Fibroblast of villous mesenchyme (primary cell): ENCODE results near the gene KCNH3. TPM values are rescaled to one million over a fixed set of nuclear protein-coding genes. Genes with fewer than 3 reads are reported as not detected.
A peak's percentile ranks its signal among the peaks of the same experiment; 100 is the strongest.
"Not testable (repeated sequence)": the region's sequence is repeated elsewhere in the genome, so short reads cannot be mapped to it uniquely, and the experiment has no call there.

Experiments used
- DNase-seq: peaks from one replicate; pipeline ENCODE4 v3.0.0-alpha.2; 2010; ENCODE audit warnings: low read depth
- H3K4me3 ChIP-seq: 2 replicates; pipeline ENCODE4 v1.5.1; 2011; ENCODE audit warnings: low read depth, mild to moderate bottlenecking, low read length
- total RNA-seq: library from RNA; depleted of rRNA; stranded (reverse); fragments of >200 nt; gene quantifications from 2 replicates; pipeline ENCODE4 v1.2.3, GENCODE V29; 2012
- TF ChIP-seq, protein P1 (sequence below): IDR thresholded peaks from 2 replicates; pipeline ENCODE4 v1.5.1; 2012; ENCODE audit warnings: low read depth, mild to moderate bottlenecking, low read length; ENCODE audit not compliant: insufficient read depth

Gene KCNH3
- total RNA-seq, 1 donor = under 0.01 TPM

DNA sequence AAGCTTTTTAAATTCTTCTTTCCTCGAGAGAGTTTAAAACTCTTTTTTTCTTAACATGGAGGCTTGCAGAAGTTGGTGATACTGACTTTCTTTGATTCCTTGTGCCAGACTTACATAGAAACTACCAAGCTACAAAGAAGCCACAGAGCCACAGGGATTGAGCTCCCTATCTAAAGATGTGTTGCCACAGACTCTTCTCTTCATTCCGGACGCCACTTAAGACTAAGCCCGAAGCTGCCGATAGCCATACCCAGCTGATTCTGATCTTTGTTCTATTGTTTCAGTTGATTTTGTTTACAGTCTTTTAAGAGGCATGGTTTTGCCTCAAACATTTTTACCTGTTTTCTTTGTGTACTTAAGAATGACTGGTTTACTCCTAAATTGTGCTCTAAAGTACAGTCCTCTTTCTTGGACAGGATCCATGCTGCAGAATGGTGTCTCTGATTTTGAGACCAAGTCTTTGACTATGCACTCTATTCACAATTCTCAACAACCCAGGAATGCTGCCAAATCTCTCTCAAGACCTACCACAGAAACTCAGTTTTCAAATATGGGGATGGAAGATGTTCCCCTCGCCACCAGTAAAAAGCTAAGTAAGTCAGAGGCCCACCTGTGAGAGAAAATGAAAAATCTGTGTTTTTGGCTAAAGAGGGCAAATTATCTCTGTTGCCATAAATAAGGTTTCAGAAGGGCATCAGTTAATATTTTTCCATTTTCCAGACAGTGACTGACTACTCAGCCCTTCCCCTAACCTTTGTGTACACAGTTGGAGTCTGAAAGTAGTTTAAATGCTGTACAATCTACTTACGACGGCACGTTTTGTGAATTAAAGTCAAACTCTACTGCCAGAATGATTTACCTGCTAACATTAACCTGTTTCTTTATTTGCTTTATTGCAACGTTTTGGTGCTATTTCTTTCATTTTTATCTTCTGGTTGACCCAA lies 42.1 kb upstream of the KCNH3 start:
- no peak overlapping the region for H3K4me3 ChIP-seq
- TF ChIP-seq, protein P1, sequence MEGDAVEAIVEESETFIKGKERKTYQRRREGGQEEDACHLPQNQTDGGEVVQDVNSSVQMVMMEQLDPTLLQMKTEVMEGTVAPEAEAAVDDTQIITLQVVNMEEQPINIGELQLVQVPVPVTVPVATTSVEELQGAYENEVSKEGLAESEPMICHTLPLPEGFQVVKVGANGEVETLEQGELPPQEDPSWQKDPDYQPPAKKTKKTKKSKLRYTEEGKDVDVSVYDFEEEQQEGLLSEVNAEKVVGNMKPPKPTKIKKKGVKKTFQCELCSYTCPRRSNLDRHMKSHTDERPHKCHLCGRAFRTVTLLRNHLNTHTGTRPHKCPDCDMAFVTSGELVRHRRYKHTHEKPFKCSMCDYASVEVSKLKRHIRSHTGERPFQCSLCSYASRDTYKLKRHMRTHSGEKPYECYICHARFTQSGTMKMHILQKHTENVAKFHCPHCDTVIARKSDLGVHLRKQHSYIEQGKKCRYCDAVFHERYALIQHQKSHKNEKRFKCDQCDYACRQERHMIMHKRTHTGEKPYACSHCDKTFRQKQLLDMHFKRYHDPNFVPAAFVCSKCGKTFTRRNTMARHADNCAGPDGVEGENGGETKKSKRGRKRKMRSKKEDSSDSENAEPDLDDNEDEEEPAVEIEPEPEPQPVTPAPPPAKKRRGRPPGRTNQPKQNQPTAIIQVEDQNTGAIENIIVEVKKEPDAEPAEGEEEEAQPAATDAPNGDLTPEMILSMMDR = no peak
- DNase-seq = no peak

DNA sequence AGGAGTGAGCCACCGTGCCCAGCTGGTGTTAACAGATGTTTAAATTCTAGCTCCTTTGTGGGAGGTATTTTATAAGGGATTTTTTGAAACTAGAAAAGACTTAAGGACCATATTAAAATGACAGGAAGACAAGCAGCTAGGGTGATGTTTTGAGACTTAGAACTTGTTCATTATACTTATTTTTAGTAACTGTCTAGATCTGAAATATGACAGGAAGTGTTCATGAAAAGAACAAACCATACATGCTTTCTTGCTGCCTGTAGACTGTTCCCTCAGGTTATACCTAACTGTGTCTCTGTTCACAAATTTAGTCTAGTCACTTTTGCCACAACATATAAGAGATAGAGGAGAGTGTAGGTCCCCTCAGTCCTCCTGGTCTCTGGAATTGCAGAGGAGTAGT lies 36.9 kb upstream of the KCNH3 start:
- H3K4me3 ChIP-seq = no peak overlapping the region
- DNase-seq = no peak
- TF ChIP-seq, protein P1 = no peak

DNA sequence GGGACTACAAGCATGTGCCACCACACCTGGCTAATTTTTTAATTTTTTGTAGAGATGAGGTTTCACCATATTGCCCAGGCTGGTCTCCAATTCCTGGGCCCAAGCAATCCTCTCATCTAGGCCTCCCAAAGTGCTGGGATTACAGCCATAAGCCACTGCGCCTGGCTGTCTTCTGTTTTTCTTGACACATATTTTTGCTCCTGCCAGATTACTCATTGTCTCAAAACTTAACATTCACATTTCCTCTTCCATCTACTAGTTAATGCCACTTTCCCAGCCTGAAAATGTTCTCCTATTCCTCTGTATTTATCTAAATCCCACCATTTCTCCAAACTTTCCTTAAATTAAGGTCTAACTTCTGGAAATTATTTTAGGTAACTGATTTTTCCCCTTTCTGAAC lies 36.2 kb upstream of the KCNH3 start:
- TF ChIP-seq, protein P1 = no peak
- DNase-seq = no peak
- H3K4me3 ChIP-seq = no peak overlapping the region

DNA sequence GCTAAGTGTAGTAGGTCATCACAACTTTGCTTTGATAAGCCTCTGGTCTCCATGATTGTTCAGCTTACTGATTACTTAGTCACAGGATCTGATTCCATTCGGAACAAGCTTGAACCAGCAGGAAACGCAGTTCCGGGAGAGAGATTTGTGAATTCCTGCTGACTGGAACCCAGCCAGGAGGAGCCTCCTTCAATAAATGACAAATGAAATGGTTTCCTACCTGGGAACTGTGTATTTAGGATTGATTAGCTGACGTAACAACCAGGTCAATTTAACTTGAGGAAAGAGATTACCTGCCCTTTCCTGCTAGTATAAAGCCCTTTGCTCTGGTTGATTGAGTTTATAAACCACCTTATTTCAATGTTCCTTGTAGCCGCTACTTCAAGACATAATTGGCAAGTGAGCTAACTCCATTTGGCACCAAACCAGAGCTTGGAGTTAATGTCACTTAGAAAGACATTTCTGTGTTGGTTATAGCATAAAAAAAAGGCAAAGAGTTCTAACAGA lies 35.1 kb upstream of the KCNH3 start:
- TF ChIP-seq, protein P1 = no peak
- H3K4me3 ChIP-seq = no peak overlapping the region
- DNase-seq = no peak

DNA sequence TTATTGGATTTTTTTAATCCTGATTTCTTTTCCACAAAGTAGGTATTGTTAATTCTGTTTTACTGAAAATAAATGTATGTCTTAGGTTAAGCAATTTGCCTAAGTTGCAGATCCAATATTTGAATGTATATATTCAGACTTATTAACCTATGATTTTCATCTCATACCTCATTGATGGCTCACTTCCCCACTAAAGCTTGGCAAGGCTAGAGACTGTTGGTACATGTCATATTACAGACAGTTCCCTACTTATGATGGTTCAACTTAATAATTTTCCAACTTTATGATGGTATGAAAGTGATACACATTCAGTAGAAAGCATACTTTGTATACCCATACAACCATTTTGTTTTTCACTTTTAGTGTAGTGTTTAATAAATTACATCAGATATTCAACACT lies 33.2 kb upstream of the KCNH3 start:
- no peak overlapping the region for H3K4me3 ChIP-seq
- no peak for DNase-seq
- TF ChIP-seq, protein P1 = no peak

DNA sequence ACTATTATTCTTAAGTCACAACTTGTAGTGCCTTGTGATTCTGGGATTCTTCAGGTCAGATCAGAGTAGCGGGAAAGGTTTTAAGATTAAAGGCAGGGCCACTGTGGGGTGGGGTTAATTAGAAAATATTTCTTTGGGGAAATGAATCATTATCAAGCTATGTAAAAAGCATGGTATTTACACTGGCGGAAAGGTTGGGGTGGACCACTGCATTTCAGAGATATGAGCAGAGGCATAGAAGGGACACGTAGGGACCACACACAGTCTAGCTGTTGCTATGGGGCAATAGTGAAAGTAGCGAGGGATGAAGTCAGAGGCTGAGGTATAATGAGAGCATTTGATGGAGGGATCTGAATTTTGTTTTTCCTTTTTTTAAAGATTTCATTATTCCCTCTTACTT lies 31.7 kb upstream of the KCNH3 start:
- TF ChIP-seq, protein P1 = no peak
- peak; percentile 89 for DNase-seq
- no peak overlapping the region for H3K4me3 ChIP-seq

DNA sequence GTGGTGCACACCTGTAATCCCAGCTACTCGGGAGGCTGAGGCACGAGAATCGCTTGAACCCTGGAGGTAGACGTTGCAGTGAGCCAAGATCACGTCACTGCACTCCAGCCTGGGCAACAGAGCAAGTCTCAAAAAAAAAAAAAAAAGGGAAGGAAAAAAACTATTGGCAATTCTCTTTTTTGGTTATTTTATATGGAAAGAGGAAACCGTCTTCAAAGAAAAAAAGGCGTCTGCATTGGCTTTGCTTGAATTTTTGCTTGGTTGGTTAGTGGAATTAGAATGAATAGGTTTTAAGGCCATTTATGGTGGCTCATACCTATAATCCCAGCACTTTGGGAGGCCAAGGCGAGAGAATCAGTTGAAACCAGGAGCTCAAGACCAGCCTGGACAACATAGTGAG lies 29.1 kb upstream of the KCNH3 start:
- not testable (repeated sequence) for DNase-seq, H3K4me3 ChIP-seq
